ENCODE results near the gene ITPR3. TPM values are rescaled to one million over a fixed set of nuclear protein-coding genes. Genes with fewer than 3 reads are reported as not detected.
A peak's percentile ranks its signal among the peaks of the same experiment; 100 is the strongest.

ITPR3 gene
- total and polyA plus RNA-seq, 2 of the 13 experiments (the other 11 are each of a cell fraction or from before 2014, with no cell fraction given): 3.8 to 21.4 TPM

GRCh38 chr6:33702345-33702977 lies 81.3 kb downstream of the ITPR3 start (continued):
- no peak for TF ChIP-seq REST (IDR thresholded peaks at IDR 0.05; ENCODE audit: borderline replicate concordance in 1 of 2, low read depth in 1 of 2, low read length in 2 of 2)
- TF ChIP-seq SMYD3 (CRISPR knock-in tag; IDR thresholded peaks at IDR 0.05): no peak
- no peak for TF ChIP-seq SRSF1 (optimal IDR thresholded peaks at IDR 0.05; ENCODE audit: low read depth, low read length)
- TF ChIP-seq TARDBP (CRISPR knock-in tag; IDR thresholded peaks at IDR 0.05): no peak
- no peak for TF ChIP-seq ZNF768 (CRISPR knock-in tag; IDR thresholded peaks at IDR 0.05)
- TF ChIP-seq ZHX2 (IDR thresholded peaks at IDR 0.05; ENCODE audit: low read depth): no peak
- no peak for TF ChIP-seq ZHX2 (CRISPR knock-in tag; IDR thresholded peaks at IDR 0.05; ENCODE audit: borderline replicate concordance)
- TF ChIP-seq CEBPG (CRISPR knock-in tag; IDR thresholded peaks at IDR 0.05): peak; percentile 35; the same call in 1 of the 2 replicates
- no peak for TF ChIP-seq HMGXB4 (CRISPR knock-in tag; IDR thresholded peaks at IDR 0.05; ENCODE audit: borderline replicate concordance in 1 of 2, low read depth in 1 of 2)
- no peak for TF ChIP-seq POLR2AphosphoS2 (IDR thresholded peaks at IDR 0.05; ENCODE audit: low read depth, low read length)
- no peak for TF ChIP-seq WIZ (CRISPR knock-in tag; IDR thresholded peaks at IDR 0.05)
- no peak for TF ChIP-seq SYNCRIP (IDR thresholded peaks at IDR 0.05; ENCODE audit: insufficient read depth, low read depth, low read length)
- no peak for TF ChIP-seq ZNF83 (CRISPR knock-in tag; IDR thresholded peaks at IDR 0.05; ENCODE audit: borderline replicate concordance)
- peak; percentile 58 for TF ChIP-seq CTCF (CRISPR knock-in tag; IDR thresholded peaks at IDR 0.05)
- no peak for TF ChIP-seq MIER3 (CRISPR knock-in tag; IDR thresholded peaks at IDR 0.05; ENCODE audit: borderline replicate concordance)

All from HepG2 (cell line).